ENCODE data around the gene EXOC2.

Gene EXOC2

GRCh38 chr6:548517-548916 lies 144.4 kb downstream of the EXOC2 start:
- DNase-seq (ENCODE audit: insufficient read length, low spot score), result no peak
- no peak for FAIRE-seq

- DNase-seq (ENCODE audit: insufficient read length, low spot score), result no peak
- no peak for FAIRE-seq
Observed at GRCh38 chr6:548091-548490, 144.8 kb downstream of the EXOC2 start.

GRCh38 chr6:540490-540889 lies 152.4 kb downstream of the EXOC2 start:
- FAIRE-seq (no peak), DNase-seq (ENCODE audit: insufficient read length, low spot score) (no peak)

GRCh38 chr6:537114-537513 lies 155.8 kb downstream of the EXOC2 start:
- DNase-seq (ENCODE audit: insufficient read length, low spot score) (no peak), FAIRE-seq (peak; percentile 96)

- FAIRE-seq, result no peak
Observed at GRCh38 chr6:530425-530824, 162.5 kb downstream of the EXOC2 start.

GRCh38 chr6:528989-529388 lies 163.9 kb downstream of the EXOC2 start:
- peak; percentile 76 for FAIRE-seq
- no peak for DNase-seq (ENCODE audit: insufficient read length, low spot score)

More at GRCh38 chr6:530425-530824, 162.5 kb downstream of the EXOC2 start:
- DNase-seq (ENCODE audit: insufficient read length, low spot score), result no peak

GRCh38 chr6:527989-528673 lies 164.8 kb downstream of the EXOC2 start:
- no peak for DNase-seq (ENCODE audit: insufficient read length, low spot score)
- no peak for FAIRE-seq

- no peak for FAIRE-seq
- no peak for DNase-seq (ENCODE audit: insufficient read length, low spot score)
Observed at GRCh38 chr6:524803-525202, 168.1 kb downstream of the EXOC2 start.

- FAIRE-seq (no peak), DNase-seq (ENCODE audit: insufficient read length, low spot score) (no peak)
Observed at GRCh38 chr6:520820-521219, 172.1 kb downstream of the EXOC2 start.

GRCh38 chr6:518218-518617 lies 174.7 kb downstream of the EXOC2 start:
- no peak for DNase-seq (ENCODE audit: insufficient read length, low spot score)
- no peak for FAIRE-seq

- FAIRE-seq (no peak), DNase-seq (ENCODE audit: insufficient read length, low spot score) (no peak)
Observed at GRCh38 chr6:516213-516612, 176.7 kb downstream of the EXOC2 start.

- peak; percentile 87 for FAIRE-seq
- no peak for DNase-seq (ENCODE audit: insufficient read length, low spot score)
Observed at GRCh38 chr6:515267-515666, 177.7 kb downstream of the EXOC2 start.

GRCh38 chr6:514396-514978 lies 178.5 kb downstream of the EXOC2 start:
- DNase-seq (ENCODE audit: insufficient read length, low spot score) (no peak), FAIRE-seq (no peak)

GRCh38 chr6:513961-514360 lies 179.0 kb downstream of the EXOC2 start:
- no peak for FAIRE-seq
- no peak for DNase-seq (ENCODE audit: insufficient read length, low spot score)

GRCh38 chr6:513058-513457 lies 179.9 kb downstream of the EXOC2 start:
- FAIRE-seq (peak; percentile 69), DNase-seq (ENCODE audit: insufficient read length, low spot score) (no peak)

- no peak for FAIRE-seq
- no peak for DNase-seq (ENCODE audit: insufficient read length, low spot score)
Observed at GRCh38 chr6:511488-512137, 181.3 kb downstream of the EXOC2 start.

- no peak for DNase-seq (ENCODE audit: insufficient read length, low spot score)
- FAIRE-seq, result no peak
Observed at GRCh38 chr6:509676-510075, 183.3 kb downstream of the EXOC2 start.

- DNase-seq (ENCODE audit: insufficient read length, low spot score) (no peak), FAIRE-seq (no peak)
Observed at GRCh38 chr6:508614-509013, 184.3 kb downstream of the EXOC2 start.

- DNase-seq (ENCODE audit: insufficient read length, low spot score) (no peak), FAIRE-seq (no peak)
Observed at GRCh38 chr6:508006-508405, 184.9 kb downstream of the EXOC2 start.

- peak; percentile 54 for FAIRE-seq
Observed at GRCh38 chr6:506920-507622, 185.9 kb downstream of the EXOC2 start.

GRCh38 chr6:506508-506907 lies 186.4 kb downstream of the EXOC2 start:
- FAIRE-seq, result no peak

More at GRCh38 chr6:506920-507622, 185.9 kb downstream of the EXOC2 start:
- DNase-seq (ENCODE audit: insufficient read length, low spot score), result no peak

More at GRCh38 chr6:506508-506907, 186.4 kb downstream of the EXOC2 start:
- DNase-seq (ENCODE audit: insufficient read length, low spot score), result no peak
